HG03175 (cell line): ENCODE measurements around the gene MICA.
"Not testable (repeated sequence)": the region's sequence is repeated elsewhere in the genome, so short reads cannot be mapped to it uniquely, and the experiment has no call there.

ENCODE experiments used
- ATAC-seq: cut with Tn5 transposase; IDR thresholded peaks from one replicate; pipeline ENCODE4 v1.9.1; 2021; ENCODE audit warnings: mild to moderate bottlenecking, moderate library complexity; ENCODE audit not compliant: unreplicated experiment

Gene MICA

DNA sequence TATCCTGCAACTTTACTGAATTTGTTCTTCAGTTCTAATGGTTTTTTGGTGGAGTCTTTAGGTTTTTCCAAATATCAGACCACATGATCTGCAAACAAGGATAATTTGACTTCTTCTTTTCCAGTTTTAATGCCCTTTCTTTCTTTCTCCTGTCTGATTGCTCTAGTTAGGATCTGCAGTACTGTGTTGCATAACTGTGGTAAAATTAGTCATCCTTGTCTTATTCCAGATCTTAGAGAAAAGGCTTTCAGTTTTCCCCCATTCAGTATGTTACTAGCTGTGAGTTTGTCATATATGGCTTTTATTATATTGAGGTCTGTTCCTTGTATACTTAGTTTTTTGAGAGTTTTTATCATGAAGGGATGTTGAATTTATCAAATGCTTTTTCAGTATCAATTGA is 4.3 kb downstream of the MICA start:
- no peak for ATAC-seq

DNA sequence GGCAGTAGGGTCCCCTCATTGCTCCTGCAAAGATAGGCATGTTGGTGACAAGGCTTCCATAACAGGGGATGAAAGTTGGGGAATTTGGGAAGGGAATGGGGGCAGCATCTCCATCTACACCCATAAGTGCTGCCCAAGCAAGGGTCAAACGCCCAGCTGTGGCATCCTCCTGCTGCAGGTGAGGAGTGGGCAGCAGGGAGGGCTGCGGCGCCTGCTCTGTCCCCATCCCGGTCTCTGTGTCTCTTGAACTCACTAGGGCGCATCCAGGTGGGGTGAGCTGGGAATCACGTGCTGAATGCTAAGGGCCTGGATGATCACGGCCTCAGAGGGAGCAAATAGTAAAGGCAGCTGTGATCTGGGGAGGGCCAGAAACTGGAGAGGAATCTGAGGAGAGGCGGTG is 9.1 kb downstream of the MICA start:
- ATAC-seq = no peak

DNA sequence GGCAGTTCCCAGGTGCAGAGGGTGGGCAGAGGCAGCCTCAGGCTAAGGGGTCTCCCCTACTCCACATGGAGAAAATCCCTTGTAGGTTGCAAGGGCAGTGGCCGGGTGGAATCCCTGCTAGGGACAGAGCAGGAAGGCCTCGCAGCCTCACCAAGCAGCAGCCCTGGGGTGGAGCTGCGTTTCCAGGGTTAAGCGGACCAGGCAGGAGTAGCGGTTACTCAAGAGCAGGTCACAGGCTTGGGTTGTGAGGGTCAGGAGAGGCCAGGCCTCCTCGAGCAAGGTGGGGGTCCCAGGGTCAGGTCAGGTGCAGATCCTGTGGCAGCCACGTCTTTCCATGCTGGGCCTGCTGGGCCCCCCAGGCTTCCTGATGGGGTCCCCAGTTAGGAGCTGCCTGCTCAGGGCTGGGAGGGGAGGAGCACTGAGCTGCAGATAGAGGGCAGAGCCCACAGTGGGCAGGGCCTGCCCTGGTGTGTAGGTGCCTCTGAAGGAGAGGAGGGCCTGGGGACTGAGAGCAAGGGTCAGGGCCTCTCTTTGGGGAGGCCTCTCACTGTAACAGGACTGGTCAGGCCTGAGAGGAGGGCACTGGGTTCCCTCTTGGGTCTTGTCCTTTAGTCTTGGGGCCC is 10.9 kb downstream of the MICA start:
- ATAC-seq = not testable (repeated sequence)

DNA sequence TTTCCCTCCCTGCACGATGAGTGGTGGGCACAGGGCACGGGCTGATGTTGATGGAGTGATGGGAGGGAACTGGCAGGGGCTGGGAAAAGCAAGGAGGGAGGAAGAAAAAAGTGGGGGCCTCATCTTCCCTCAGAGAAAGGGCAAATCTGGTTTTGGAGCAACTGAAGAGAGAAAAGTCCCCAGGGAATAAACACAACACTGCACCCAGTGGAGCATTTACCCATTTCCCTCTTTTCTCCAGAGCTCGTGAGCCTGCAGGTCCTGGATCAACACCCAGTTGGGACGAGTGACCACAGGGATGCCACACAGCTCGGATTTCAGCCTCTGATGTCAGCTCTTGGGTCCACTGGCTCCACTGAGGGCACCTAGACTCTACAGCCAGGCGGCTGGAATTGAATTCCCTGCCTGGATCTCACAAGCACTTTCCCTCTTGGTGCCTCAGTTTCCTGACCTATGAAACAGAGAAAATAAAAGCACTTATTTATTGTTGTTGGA is 11.4 kb downstream of the MICA start:
- ATAC-seq = no peak

DNA sequence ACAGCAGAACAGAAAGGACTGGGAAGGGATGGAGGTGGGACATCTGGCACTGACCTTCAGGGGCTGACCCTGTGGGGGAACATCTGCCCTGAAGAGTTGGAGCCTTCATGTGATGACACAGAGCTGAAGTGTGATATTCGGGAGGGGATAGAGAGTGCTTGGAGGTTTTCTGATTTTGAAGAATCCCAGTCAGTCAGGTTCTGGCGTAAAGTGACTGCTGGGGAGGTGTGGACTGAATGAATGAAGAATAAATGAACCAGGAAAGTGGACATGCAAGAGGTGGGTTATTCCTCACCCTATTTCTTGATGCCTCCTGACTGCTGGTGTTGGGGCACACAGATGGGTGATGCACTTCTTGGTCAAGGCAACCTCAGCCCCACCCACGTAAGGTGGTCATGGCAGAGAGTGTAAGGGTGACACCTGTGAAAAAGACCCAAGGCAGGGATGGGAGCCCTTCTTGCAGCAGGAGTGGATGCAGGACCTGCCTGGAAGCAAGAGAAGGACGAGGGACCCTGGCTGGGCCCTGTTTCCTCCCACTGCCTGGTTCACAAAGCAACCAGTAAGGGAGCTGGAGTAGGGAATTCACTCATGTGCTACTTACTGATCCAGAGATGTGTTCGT is 13.1 kb downstream of the MICA start:
- no peak for ATAC-seq

DNA sequence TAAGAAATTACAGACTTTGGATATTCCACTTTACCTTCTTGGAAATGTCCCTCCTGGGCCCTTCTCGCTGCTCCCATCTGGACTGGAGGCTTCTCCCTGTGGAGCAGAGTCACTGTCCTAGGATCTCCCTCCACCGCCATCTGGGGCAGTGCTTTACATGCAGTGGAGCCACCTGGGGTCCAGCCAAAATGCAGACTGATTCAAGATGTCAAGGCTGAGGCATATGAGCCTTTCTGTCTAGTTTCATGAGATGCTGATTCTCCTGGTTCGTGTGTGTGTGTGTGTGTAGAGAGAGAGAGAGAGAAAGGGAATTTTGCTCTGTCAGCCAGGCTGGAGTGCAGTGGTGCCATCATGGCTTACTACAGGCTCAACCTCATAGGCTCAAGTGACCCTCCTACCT is 14.9 kb downstream of the MICA start:
- no peak for ATAC-seq

DNA sequence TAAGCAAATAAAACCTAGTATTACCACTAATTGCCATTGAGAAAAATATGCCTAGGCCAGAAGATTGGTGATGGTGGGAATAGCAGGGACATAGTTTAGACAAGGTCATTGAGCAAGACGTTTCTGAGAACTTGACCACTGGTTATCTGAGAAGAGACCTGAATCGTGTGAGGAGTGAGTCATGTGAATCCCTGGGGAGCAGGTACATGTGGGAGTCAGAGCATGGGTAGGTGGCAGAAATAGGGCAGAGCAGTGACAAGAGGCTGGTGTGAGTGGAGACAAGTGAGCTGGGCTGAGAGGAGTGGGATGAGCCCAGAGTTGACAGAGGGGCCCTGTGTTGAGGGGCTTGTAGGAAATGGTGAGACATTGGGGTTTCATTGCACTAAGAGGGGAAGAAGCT is 16.4 kb downstream of the MICA start:
- no peak for ATAC-seq

DNA sequence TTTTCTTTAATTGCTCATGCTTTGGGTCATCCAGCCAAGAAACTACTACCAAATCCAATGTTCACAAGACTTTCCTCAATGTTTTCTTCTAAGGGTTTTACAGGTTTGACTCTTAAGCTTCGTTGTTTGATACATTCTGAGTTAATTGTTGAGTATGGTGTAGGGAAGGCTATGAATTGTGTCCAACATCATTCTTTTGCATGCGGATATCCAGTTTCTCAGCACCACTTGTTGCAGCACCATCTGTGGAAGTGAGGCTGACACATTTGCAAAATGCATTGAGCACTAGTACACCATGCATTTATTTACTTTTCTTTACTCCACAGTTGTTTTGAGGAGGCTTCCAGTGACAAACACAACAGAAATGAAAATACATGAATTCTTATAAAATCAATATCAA is 17.2 kb downstream of the MICA start:
- ATAC-seq = no peak

DNA sequence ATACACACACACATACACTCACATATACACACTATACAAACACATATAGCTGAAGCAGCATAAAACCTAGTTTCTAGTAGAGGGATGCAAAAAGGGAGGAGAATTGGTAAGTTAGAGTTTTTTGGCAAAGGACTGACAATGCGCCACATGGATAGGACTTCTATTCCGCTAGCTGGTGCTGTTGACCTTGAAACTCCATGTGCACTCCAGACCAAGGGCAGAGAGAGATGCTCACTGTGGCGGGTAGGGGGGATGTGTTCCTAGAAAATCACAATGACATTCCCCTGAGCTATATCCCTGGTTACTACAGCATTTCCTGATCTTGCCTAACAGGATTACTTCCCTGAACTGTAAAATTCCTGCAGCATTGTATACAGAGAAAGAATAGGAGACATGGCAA is 19.2 kb downstream of the MICA start:
- ATAC-seq = no peak

DNA sequence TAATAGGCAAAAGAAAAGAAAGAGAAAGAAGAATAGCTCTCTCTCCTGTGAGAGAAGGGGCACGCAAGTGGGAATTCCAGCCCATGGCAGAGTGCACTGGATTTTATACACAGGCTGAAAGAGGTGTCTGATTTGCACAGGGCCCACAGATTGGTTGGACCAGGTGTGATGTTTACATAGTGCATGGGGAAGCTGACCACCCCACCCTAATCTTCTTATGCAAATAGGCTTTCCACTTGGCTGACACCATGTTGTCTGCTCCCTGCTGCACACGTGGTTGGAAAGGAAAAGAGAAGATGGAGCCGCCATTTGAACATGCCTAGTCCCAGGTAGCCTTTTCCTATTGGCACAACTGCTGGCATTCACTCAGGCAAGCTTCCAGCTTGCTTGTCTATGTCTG is 20.2 kb downstream of the MICA start:
- no peak for ATAC-seq

DNA sequence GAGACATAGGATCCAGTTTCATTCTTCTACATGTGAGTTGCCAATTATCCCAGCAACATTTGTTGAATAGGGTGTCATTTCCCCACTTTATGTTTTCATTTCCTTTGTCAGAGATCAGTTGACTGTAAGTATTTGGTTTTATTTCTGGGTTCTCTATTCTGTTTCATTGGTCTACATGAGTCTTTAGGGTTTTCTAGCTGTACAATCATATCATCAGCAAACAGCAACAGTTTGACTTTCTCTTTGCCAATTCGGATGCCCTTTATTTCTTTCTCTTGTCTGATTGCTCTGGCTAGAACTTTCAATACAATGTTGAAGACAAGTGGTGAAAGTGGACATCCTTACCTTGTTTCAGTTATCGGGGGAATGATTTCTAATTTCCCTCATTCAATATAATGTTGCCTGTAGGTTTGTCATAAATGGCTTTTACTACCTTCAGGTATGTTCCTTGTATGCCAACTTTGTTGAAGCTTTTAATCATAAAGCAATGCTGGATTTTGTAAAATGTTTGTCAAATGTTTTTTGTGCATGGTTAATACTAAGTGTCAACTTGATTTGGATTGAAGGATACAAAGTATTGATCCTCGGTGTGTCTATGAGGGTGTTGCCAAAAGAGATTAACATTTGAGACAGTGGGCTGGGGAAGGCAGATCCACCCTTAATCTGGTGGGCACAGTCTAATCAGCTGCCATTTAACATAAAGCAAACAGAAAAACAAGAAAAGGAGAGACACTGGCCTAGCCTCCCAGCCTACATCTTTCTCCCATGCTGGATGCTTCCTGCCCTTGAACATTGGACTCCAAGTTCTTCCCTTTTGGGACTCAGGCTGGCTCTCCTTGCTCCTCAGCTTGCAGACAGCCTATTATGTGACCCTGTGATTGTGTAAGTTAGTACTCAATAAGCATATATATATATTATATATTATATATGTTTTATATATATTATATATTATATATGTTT is 23.3 kb downstream of the MICA start:
- ATAC-seq = no peak

DNA sequence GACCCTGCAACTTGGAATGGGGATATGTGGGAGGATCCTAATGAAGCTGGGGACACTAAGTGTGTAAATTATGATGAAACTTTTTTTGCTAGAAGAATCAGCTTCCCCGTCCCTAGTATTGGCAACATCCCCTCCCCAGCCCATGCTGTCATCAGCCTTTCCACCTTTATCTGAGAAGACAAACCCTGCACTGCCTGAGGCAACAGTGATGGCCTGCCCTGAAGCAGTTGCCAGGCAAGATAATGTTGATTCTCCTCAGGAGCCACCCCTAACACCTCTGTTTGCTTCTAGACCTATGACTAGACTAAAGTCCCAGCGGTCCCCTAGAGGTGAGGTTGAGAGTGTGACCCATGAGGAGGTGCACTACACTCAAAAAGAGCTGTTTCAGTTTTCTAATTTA is 27.1 kb downstream of the MICA start:
- ATAC-seq = no peak

DNA sequence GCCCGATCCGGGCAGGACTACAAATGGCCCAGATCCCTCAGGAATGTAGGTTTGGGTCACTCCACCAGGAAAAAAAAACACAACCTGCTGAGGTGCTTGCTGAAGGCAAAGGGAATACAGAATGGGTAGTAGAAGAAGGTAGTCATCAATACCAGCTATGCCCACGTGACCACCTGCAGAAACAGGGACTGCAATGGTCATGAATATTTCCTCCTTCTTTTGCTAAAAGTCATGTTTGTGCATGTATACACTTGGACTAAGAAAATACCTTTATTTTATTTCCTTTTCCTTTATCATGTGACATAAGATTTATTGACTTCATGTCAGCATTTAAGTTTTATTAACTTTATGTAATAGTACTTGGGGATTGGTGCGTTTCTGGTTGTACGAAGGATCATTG is 31.7 kb downstream of the MICA start:
- ATAC-seq = not testable (repeated sequence)

DNA sequence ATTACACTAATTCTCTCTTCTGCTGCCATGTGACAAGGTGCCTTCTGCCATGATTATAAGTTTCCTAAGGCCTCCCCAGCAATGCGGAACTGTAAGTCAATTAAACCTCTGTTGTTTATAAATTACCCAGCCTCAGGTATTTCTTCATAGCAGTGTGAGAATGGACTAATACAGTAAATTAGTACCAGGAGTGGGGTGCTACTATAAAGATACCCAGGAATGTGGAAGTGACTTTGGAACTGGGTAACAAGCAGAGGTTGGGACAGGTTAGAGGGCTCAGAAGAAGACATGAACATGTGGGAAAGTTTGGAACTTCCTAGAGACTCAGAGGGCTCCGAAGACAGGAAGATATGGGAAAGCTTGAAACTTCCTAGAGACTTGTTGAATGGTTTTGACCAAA is 34.8 kb downstream of the MICA start:
- ATAC-seq = no peak

DNA sequence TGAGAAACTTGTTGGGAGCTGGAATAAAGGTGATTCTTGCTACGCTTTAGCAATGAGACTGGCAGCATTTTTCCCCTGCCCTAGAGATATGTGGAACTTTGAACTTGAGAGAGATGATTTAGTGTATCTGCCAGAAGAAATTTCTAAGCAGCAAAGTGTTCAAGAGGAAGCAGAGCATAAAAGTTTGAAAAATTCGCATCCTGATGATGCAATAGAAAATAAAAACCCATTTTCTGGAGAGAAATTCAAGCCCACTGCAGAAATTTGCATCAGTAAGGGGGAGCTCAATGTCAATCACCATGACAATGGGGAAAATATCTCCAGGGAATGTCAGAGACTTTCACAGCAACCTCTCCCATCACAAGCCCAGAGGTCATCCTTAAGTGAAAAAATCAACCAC is 35.3 kb downstream of the MICA start:
- no peak for ATAC-seq

DNA sequence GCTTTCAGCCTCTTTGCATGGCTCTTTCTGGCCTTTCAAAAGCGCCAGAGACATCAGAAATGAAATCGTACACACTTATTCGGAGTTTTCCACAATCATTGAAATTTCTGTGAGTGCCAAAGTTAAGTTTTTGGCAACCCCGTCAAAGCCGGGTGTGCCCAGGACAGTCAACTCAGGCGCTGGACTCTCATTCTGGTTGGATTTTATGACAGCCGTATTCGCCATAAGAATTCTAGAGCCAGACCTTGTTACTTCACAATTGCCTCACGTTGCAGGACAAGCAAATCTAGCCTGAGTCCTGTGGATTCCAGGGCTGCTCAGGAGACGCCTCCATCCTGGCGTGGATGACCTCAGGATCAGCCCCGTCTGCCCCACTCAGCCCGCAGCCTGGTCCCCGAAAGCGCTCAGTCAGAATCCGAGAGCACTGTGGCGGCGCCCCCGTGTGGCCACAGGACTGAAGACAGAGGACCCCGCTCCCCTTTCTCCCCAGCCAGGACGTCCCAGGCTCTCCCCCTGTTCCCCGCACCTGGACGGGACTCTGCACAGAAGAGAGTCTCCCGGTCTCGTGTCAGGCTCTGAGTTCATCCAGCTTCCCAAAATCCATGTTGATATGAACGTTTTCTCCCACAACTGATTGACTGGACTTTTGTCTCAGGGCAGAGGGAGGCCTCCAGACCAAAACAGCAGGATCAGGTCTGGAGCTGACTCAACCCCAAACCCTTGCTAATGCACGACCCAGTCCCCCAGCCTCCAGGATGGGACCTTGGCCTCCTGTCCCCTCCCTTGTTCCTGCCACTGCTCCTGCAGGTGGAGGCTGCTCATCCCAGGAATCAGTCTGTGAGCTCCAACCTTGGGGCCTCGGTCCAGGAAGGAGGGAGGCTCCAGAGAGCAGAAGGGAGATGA is 38.2 kb downstream of the MICA start:
- ATAC-seq = no peak

DNA sequence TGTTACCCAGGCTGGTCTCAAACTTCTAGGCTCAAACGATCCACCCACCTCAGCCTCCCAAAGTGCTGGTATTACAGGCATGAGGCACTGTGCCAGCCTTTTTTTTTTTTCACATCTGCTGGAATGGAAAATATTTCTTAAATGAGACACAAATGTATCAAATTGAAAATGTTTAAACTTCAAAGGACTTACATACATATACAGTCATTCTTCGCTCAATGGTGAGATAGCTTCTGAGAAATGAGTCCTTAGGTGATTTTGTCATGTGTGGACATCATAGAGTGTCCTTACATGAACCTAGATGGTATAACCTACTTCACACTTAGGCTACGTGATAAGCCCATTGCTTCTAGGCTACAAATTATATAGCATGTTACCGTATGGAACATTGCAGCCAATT is 43.1 kb downstream of the MICA start:
- no peak for ATAC-seq

DNA sequence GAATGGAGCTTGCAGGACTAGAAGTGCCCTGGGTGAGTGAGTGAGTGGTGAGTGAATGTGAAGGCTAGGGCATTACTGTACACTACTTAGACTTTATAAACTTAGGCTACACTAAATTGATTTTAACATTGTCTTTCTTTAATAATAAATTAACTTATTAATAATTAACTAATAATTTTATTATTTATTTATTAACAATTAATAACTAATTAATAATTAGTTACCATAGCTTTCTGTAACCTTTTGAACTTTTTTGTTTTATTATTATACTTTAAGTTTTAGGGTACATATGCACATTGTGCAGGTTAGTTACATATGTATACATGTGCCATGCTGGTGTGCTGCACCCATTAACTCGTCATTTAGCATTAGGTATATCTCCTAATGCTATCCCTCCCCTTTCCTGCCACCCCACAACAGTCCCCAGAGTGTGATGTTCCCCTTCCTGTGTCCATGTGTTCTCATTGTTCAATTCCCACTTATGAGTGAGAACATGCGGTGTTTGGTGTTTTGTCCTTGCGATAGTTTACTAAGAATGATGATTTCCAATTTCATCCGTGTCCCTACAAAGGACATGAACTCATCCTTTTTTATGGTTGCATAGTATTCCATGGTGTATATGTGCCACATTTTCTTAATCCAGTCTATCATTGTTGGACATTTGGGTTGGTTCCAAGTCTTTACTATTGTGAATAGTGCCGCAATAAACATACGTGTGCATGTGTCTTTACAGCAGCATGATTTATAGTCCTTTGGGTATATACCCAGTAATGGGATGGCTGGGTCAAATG is 43.8 kb downstream of the MICA start:
- ATAC-seq = not testable (repeated sequence)

DNA sequence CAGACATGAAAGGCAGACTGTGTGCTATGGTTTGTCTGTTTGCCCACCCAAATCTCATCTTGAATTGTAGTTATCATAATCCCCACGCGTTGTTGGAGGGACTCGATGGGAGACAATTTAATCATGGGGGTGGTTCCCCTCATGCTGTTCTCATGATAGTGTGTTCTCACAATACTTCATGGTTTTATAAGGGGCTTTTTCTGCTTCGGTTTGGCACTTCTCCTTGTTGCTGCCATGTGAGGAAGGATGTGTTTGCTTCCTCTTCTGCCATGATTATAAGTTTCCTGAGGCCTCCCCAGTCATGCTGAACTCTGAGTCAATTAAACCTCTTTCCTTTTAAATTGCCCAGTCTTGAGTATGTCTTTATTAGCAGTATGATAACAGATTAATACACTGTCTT is 47.4 kb downstream of the MICA start:
- ATAC-seq = no peak

DNA sequence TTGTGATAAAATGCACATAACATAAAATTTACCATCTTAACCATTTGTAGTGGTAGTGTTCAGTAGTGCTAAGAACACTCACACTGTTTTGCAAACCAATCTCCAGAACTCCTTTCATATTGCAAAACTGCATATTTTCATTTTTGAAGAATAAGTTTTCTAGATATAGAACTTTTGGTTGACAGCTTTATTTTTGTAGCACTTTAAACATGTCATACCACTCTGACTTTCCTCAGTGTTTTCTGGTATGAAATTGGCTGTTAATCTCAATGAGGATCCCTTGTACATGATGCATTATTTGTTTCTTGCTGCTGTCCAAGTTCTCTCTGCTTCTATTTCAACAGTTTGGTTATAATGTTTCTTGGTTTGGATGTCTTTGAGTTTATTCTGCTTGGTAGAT is 49.5 kb downstream of the MICA start:
- no peak for ATAC-seq
